ENCODE data around the gene SORBS2. TPM values are rescaled to one million over a fixed set of nuclear protein-coding genes. Genes with fewer than 3 reads are reported as not detected.
A peak's percentile ranks its signal among the peaks of the same experiment; 100 is the strongest.

Gene SORBS2
- total and polyA plus RNA-seq, 9 donors, result 17.4 to 204 (median 32.7) TPM

- Histone ChIP-seq H3K4me3 (no peak overlapping the region), H3K27me3 (no peaks in the 10 kb centered on the region), H3K27ac (no peak overlapping the region), H3K9me3 (no peaks in the 10 kb centered on the region), H3K36me3 (no peaks in the 10 kb centered on the region), H3K4me1 (ENCODE audit: insufficient read depth) (peaks cover 3% of the 10 kb centered on the region)
- 94 to 95% (median 95%) methylated on average over 5 of the region's 5 CpGs for WGBS, 3 donors
- no peak for TF ChIP-seq EP300 (IDR thresholded peaks at IDR 0.05)
- no peak for TF ChIP-seq CTCF (IDR thresholded peaks at IDR 0.05)
- no peak for TF ChIP-seq POLR2A (IDR thresholded peaks at IDR 0.05)
- no peak for DNase-seq
- intact Hi-C loops (cut with DNase I), result no loop called here
Observed at GRCh38 chr4:185819144-185819543, 7.2 kb upstream of the SORBS2 start.

DNA sequence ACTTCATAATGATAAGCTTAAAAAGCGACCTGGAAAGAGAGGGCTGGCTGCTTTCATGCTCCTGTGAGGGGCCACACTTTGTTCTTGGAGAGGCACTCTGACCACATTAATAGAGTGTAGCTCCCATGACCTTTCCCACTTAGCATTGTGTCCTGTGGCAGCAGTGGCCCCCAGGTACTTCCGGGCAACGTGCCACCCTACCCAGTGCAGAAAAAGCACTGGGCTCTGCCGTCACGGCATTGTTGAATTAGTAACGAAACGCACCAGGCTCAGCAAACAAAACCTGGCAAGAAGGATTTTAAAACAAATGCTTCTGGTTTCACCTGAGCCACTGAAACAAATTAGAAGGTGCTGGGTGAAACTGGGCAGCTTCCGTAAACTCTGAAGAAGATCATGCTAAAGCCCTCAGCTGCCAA lies 5.4 kb upstream of the SORBS2 start:
- intact Hi-C loops (cut with DNase I), result no loop called here
- Histone ChIP-seq H3K4me3 (no peak overlapping the region), H3K27me3 (no peaks in the 10 kb centered on the region), H3K9me3 (no peaks in the 10 kb centered on the region), H3K36me3 (no peaks in the 10 kb centered on the region), H3K4me1 (ENCODE audit: insufficient read depth) (peaks cover 3% of the 10 kb centered on the region), H3K27ac (no peak overlapping the region)
- WGBS, 3 donors, result 25 to 40% (median 32%) methylated on average over 8 of the region's 8 CpGs
- DNase-seq, result no peak
- TF ChIP-seq EP300 (IDR thresholded peaks at IDR 0.05), result no peak
- no peak for TF ChIP-seq POLR2A (IDR thresholded peaks at IDR 0.05)
- TF ChIP-seq CTCF (IDR thresholded peaks at IDR 0.05), result no peak

DNA sequence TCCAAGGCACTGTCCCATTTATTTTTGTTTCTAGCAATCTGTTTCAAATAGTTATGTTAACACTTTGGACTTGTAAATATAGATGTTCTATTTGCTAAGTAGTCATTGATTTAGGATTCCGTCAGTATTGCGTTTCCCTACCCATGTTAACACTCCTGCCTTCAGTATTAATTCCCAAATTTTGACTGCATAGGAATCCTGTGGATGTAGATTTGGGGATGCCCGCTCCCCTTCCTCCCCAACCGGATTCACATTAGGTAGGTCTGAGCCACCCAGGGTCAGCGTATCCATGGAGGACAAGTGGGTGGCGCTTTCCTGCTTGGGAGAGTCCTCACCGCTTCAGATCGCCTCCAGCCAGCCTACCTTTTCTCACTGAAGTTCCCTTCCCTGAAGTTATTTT lies 1.1 kb upstream of the SORBS2 start:
- intact Hi-C loops (cut with DNase I), result no loop called here
- 95 to 99% (median 95%) methylated on average over 8 of the region's 8 CpGs for WGBS, 3 donors
- H3K27me3 ChIP-seq, result no peaks in the 10 kb centered on the region
- no peaks in the 10 kb centered on the region for H3K9me3 ChIP-seq
- no peaks in the 10 kb centered on the region for H3K36me3 ChIP-seq
- no peak for DNase-seq
- H3K4me3 ChIP-seq, result no peak overlapping the region
- H3K4me1 ChIP-seq (ENCODE audit: insufficient read depth), result no peaks in the 10 kb centered on the region
- H3K27ac ChIP-seq, result no peak overlapping the region
- TF ChIP-seq CTCF (IDR thresholded peaks at IDR 0.05), result no peak
- TF ChIP-seq POLR2A (IDR thresholded peaks at IDR 0.05), result no peak
- no peak for TF ChIP-seq EP300 (IDR thresholded peaks at IDR 0.05)

DNA sequence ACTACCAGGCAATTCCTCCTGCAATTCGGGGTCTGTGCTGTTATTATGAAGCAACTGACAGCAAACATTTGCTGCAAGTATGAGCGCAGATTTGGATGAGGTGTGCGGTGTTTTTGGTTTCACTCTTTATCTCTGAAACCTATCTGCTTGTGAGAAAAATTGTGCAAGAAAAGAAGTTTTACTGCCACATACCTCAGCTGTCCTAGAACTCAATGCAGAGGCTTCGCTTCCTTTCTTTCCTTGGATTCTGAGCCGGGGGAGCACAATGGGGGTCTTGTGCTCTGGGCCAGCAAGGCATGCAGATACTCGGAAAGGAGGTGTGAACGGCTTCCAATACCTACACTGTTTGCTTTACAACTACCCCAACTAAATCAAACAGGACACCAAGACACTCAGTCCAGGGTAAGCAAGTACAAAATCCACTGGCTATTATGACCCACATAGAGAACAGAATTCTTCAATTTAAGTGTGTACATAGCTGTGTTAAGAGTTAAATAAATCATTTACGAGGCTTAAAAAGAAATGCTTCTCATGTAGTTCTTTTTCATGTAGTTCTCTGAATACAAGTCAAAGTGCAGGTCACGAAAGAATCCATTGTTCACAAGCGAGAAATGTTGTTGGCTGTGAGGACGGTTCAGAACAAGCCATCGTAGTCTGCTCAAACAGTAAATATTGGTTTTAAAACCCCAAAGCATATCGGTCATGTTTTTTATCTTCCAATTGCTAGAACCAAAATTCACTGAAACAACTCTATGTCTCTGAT lies 1.1 kb downstream of the SORBS2 start:
- H3K4me1 ChIP-seq (ENCODE audit: insufficient read depth), result no peaks in the 10 kb centered on the region
- H3K27me3 ChIP-seq, result no peaks in the 10 kb centered on the region
- WGBS, 3 donors, result 7 to 25% (median 9%) methylated on average over 13 of the region's 13 CpGs
- intact Hi-C loops (cut with DNase I), result no loop called here
- H3K9me3 ChIP-seq, result no peaks in the 10 kb centered on the region
- H3K27ac ChIP-seq, result peak overlapping the region in 1 of 2 donors; percentile 23
- H3K36me3 ChIP-seq, result no peaks in the 10 kb centered on the region
- no peak for DNase-seq
- TF ChIP-seq POLR2A (IDR thresholded peaks at IDR 0.05) (no peak), CTCF (IDR thresholded peaks at IDR 0.05) (no peak), EP300 (IDR thresholded peaks at IDR 0.05) (no peak)
- H3K4me3 ChIP-seq, result peak overlapping the region; percentile 35
